HepG2 (cell line): ENCODE measurements around the gene PEX5. TPM values are rescaled to one million over a fixed set of nuclear protein-coding genes. Genes with fewer than 3 reads are reported as not detected.

ENCODE experiments used
- ELF3 ChIP-seq: IDR thresholded peaks from 2 replicates; pipeline ENCODE4 v1.6.1; 2016; ENCODE audit warnings: missing genetic modification reagents, missing compliant biosample characterization
- FOXA1 ChIP-seq, 2 experiments: fragments of 450-650 bp in 1 of 2; sonication (generic) in 1 of 2; formaldehyde crosslinking in 1 of 2; IDR thresholded peaks; 2 replicates each; pipeline versions ENCODE4 v1.4.0 to v1.6.1; 2016 to 2020; ENCODE audit warnings: missing genetic modification reagents in 1 of 2
- FOXC1 ChIP-seq: sonication (generic); formaldehyde crosslinking; IDR thresholded peaks from 2 replicates; pipeline ENCODE4 v1.8.0; 2022; ENCODE audit warnings: mild to moderate bottlenecking, missing genetic modification reagents, borderline replicate concordance
- HMG20B ChIP-seq: conservative IDR thresholded peaks from 2 replicates; pipeline ENCODE4 v1.6.1; 2016; ENCODE audit warnings: missing genetic modification reagents, missing compliant biosample characterization
- KDM4B ChIP-seq: sonication (generic); formaldehyde crosslinking; IDR thresholded peaks from 2 replicates; pipeline ENCODE4 v1.4.0; 2020; ENCODE audit warnings: missing genetic modification reagents
- MEIS1 ChIP-seq: sonication (generic); formaldehyde crosslinking; IDR thresholded peaks from 2 replicates; pipeline ENCODE4 v1.9.0; 2021; ENCODE audit warnings: mild to moderate bottlenecking, missing genetic modification reagents, moderate library complexity, borderline replicate concordance
- PAWR ChIP-seq: sonication (generic); formaldehyde crosslinking; IDR thresholded peaks from 2 replicates; pipeline ENCODE4 v1.4.0; 2020; ENCODE audit warnings: missing genetic modification reagents, mild to moderate bottlenecking, borderline replicate concordance
- RXRB ChIP-seq: IDR thresholded peaks from 2 replicates; pipeline ENCODE4 v1.6.1; 2016; ENCODE audit warnings: borderline replicate concordance, missing genetic modification reagents, missing compliant biosample characterization
- SALL1 ChIP-seq: sonication (generic); formaldehyde crosslinking; IDR thresholded peaks from 2 replicates; pipeline ENCODE4 v1.8.0; 2022; ENCODE audit warnings: mild to moderate bottlenecking, missing genetic modification reagents
- TBX2 ChIP-seq: sonication (generic); formaldehyde crosslinking; IDR thresholded peaks from 2 replicates; pipeline ENCODE4 v1.5.0; 2020; ENCODE audit warnings: missing genetic modification reagents, mild to moderate bottlenecking, borderline replicate concordance
- ZEB1 ChIP-seq: IDR thresholded peaks from 2 replicates; pipeline ENCODE4 v1.6.1; 2012; ENCODE audit warnings: mild to moderate bottlenecking, low read depth, inconsistent platforms; ENCODE audit not compliant: insufficient replicate concordance
- ZNF121 ChIP-seq: sonication (generic); formaldehyde crosslinking; IDR thresholded peaks from 2 replicates; pipeline ENCODE4 v1.5.0; 2020; ENCODE audit warnings: mild to moderate bottlenecking, missing genetic modification reagents
- ZNF225 ChIP-seq: sonication (generic); formaldehyde crosslinking; IDR thresholded peaks from 2 replicates; pipeline ENCODE4 v1.4.0; 2020; ENCODE audit warnings: mild to moderate bottlenecking, missing genetic modification reagents
- ZNF292 ChIP-seq: sonication (generic); formaldehyde crosslinking; IDR thresholded peaks from 2 replicates; pipeline ENCODE4 v1.8.1; 2022; ENCODE audit warnings: mild to moderate bottlenecking, low read depth, missing genetic modification reagents, borderline replicate concordance
- ZNF350 ChIP-seq: sonication (generic); formaldehyde crosslinking; IDR thresholded peaks from 2 replicates; pipeline ENCODE4 v1.4.0; 2020; ENCODE audit warnings: mild to moderate bottlenecking, low read depth, missing genetic modification reagents, borderline replicate concordance
- ZNF747 ChIP-seq: sonication (generic); formaldehyde crosslinking; IDR thresholded peaks from 2 replicates; pipeline ENCODE4 v1.8.1; 2023; ENCODE audit warnings: missing genetic modification reagents, mild to moderate bottlenecking, borderline replicate concordance
- polyA plus RNA-seq, 8 experiments: library from polyadenylated mRNA; depleted of rRNA in 3 of 8; stranded (reverse) in 7 of 8; unstranded in 1 of 8; fragments of >200 nt; fragmentation: Illumina TruSeq in 4 of 8; extraction: Trizol in 4 of 8; gene quantifications; 2 replicates each; pipeline versions ENCODE4 v1.2.1 to v1.2.3, GENCODE V29; 2011 to 2016; ENCODE audit warnings: low read depth in 4 of 8, missing spikeins in 1 of 8, mixed read lengths in 1 of 8; ENCODE audit not compliant: insufficient read depth in 1 of 8
- total RNA-seq, 5 experiments: library from RNA; depleted of rRNA; stranded (reverse); fragments of >200 nt; fragmentation: Illumina TruSeq; extraction: Trizol; gene quantifications; 2 replicates each; pipeline ENCODE4 v1.2.3, GENCODE V29; 2016; ENCODE audit warnings: low read depth in 1 of 5
- TF ChIP-seq, protein P1 (sequence below): IDR thresholded peaks from 2 replicates; pipeline ENCODE4 v1.6.1; 2018; ENCODE audit warnings: missing genetic modification reagents, mild to moderate bottlenecking, missing compliant biosample characterization
- TF ChIP-seq, protein P2 (sequence below): sonication (generic); formaldehyde crosslinking; IDR thresholded peaks from 2 replicates; pipeline ENCODE4 v1.4.0; 2020; ENCODE audit warnings: missing genetic modification reagents, borderline replicate concordance
- TF ChIP-seq, protein P3 (sequence below): sonication (generic); formaldehyde crosslinking; IDR thresholded peaks from 2 replicates; pipeline ENCODE4 v1.5.0; 2020; ENCODE audit warnings: missing genetic modification reagents, mild to moderate bottlenecking, borderline replicate concordance

Gene PEX5
- total and polyA plus RNA-seq, 2 of the 13 experiments (the other 11 are each of a cell fraction or from before 2014, with no cell fraction given): 16.4 to 29.0 TPM

DNA sequence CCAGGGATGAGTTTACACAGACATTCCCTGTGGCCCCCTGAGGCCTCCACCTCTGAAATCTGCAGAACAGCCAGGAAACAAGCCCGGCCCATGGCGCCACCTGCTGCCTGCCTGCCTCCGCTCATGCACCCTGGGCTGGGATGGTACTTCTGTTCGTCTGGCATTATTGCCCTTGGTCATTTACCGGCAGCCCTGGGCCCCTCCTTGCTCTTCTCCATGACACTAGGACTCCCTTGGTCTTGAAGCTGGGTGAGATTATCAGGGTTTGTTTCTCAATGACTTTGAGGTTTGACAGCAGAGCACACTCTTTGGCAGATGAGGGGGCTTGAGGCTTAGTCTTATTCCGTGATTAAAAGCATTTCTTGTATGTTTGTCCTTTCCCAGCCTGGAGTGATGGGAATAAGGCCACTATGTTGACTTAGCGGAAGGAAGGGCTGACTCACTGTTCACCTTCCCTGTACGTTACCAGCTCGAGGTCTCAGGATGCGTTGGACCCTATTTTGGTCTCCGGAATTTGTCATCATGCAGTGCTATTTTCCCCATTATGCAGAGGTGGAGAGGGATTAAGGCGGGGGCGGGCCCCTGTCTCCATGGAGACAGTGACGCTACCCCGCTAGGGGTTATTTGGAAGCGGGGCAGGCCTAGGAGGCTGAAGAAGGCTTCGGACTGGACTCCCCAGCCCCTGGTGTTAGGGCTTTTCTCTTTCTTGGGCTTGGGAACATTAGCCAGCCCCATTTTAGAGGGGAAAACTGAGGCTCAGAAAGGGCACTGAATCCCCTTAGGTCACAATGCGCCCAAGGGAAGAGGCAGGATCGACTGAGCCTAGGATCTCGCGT lies 706 bp upstream of the PEX5 start (continued):
- TF ChIP-seq ZNF747 (CRISPR knock-in tag) (0 out of 2 replicates have a peak, but pooled peaks have one; percentile 4), RXRB (CRISPR knock-in tag) (peak; percentile 7; the same call in 1 of the 2 replicates), FOXC1 (CRISPR knock-in tag) (peak; percentile 52; the same call in 1 of the 2 replicates), FOXA1 (IDR thresholded peaks at IDR 0.05) (no peak), FOXA1 (CRISPR knock-in tag; IDR thresholded peaks at IDR 0.05) (peak; percentile 60; the same call in 1 of the 2 replicates), HMG20B (CRISPR knock-in tag) (0 out of 2 replicates have a peak, but pooled peaks have one; percentile 4), ZEB1 (peak; percentile 7), TBX2 (CRISPR knock-in tag) (0 out of 2 replicates have a peak, but pooled peaks have one; percentile 11), ELF3 (CRISPR knock-in tag) (peak; percentile 4; the same call in 1 of the 2 replicates), ZNF292 (0 out of 2 replicates have a peak, but pooled peaks have one; percentile 55), SALL1 (CRISPR knock-in tag) (peak; percentile 56; the same call in 1 of the 2 replicates), PAWR (CRISPR knock-in tag) (no peak), KDM4B (CRISPR knock-in tag) (0 out of 2 replicates have a peak, but pooled peaks have one; percentile 35), ZNF121 (CRISPR knock-in tag) (no peak), ZNF350 (0 out of 2 replicates have a peak, but pooled peaks have one; percentile 27), ZNF225 (CRISPR knock-in tag) (peak; percentile 70; the same call in 1 of the 2 replicates), MEIS1 (CRISPR knock-in tag) (0 out of 2 replicates have a peak, but pooled peaks have one; percentile 64)
- TF ChIP-seq, protein P1, sequence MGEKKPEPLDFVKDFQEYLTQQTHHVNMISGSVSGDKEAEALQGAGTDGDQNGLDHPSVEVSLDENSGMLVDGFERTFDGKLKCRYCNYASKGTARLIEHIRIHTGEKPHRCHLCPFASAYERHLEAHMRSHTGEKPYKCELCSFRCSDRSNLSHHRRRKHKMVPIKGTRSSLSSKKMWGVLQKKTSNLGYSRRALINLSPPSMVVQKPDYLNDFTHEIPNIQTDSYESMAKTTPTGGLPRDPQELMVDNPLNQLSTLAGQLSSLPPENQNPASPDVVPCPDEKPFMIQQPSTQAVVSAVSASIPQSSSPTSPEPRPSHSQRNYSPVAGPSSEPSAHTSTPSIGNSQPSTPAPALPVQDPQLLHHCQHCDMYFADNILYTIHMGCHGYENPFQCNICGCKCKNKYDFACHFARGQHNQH: peak; percentile 51; the same call in 1 of the 2 replicates
- TF ChIP-seq, protein P2, sequence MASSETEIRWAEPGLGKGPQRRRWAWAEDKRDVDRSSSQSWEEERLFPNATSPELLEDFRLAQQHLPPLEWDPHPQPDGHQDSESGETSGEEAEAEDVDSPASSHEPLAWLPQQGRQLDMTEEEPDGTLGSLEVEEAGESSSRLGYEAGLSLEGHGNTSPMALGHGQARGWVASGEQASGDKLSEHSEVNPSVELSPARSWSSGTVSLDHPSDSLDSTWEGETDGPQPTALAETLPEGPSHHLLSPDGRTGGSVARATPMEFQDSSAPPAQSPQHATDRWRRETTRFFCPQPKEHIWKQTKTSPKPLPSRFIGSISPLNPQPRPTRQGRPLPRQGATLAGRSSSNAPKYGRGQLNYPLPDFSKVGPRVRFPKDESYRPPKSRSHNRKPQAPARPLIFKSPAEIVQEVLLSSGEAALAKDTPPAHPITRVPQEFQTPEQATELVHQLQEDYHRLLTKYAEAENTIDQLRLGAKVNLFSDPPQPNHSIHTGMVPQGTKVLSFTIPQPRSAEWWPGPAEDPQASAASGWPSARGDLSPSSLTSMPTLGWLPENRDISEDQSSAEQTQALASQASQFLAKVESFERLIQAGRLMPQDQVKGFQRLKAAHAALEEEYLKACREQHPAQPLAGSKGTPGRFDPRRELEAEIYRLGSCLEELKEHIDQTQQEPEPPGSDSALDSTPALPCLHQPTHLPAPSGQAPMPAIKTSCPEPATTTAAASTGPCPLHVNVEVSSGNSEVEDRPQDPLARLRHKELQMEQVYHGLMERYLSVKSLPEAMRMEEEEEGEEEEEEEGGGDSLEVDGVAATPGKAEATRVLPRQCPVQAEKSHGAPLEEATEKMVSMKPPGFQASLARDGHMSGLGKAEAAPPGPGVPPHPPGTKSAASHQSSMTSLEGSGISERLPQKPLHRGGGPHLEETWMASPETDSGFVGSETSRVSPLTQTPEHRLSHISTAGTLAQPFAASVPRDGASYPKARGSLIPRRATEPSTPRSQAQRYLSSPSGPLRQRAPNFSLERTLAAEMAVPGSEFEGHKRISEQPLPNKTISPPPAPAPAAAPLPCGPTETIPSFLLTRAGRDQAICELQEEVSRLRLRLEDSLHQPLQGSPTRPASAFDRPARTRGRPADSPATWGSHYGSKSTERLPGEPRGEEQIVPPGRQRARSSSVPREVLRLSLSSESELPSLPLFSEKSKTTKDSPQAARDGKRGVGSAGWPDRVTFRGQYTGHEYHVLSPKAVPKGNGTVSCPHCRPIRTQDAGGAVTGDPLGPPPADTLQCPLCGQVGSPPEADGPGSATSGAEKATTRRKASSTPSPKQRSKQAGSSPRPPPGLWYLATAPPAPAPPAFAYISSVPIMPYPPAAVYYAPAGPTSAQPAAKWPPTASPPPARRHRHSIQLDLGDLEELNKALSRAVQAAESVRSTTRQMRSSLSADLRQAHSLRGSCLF: no peak
- TF ChIP-seq, protein P3, sequence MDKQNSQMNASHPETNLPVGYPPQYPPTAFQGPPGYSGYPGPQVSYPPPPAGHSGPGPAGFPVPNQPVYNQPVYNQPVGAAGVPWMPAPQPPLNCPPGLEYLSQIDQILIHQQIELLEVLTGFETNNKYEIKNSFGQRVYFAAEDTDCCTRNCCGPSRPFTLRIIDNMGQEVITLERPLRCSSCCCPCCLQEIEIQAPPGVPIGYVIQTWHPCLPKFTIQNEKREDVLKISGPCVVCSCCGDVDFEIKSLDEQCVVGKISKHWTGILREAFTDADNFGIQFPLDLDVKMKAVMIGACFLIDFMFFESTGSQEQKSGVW: no peak
